SU-DHL-6 (cell line): ENCODE results near the gene AKAP8L.

Experiments
- EZH2phosphoT487 ChIP-seq: fragments of 200-600 bp; sonication (generic), shearing (Covaris generic); conservative IDR thresholded peaks from 2 replicates; pipeline ENCODE4 v1.6.1; 2018; ENCODE audit warnings: mild to moderate bottlenecking, antibody characterized with exemption, low read length, moderate library complexity, mixed read lengths
- TF ChIP-seq, protein P1 (sequence below): fragments of 200-600 bp; sonication (generic); IDR thresholded peaks from one replicate; pipeline ENCODE4 v1.5.1; 2017; ENCODE audit warnings: antibody characterized with exemption, mild to moderate bottlenecking, low read length, moderate library complexity; ENCODE audit not compliant: insufficient read depth, poor library complexity, severe bottlenecking

- TF ChIP-seq, protein P1, sequence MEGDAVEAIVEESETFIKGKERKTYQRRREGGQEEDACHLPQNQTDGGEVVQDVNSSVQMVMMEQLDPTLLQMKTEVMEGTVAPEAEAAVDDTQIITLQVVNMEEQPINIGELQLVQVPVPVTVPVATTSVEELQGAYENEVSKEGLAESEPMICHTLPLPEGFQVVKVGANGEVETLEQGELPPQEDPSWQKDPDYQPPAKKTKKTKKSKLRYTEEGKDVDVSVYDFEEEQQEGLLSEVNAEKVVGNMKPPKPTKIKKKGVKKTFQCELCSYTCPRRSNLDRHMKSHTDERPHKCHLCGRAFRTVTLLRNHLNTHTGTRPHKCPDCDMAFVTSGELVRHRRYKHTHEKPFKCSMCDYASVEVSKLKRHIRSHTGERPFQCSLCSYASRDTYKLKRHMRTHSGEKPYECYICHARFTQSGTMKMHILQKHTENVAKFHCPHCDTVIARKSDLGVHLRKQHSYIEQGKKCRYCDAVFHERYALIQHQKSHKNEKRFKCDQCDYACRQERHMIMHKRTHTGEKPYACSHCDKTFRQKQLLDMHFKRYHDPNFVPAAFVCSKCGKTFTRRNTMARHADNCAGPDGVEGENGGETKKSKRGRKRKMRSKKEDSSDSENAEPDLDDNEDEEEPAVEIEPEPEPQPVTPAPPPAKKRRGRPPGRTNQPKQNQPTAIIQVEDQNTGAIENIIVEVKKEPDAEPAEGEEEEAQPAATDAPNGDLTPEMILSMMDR, result no peak
- no peak for TF ChIP-seq EZH2phosphoT487
Measured at GRCh38 chr19:15421721-15422260, 3.0 kb upstream of the AKAP8L start.
